ENCODE measurements around the gene EPHB2.

DNA sequence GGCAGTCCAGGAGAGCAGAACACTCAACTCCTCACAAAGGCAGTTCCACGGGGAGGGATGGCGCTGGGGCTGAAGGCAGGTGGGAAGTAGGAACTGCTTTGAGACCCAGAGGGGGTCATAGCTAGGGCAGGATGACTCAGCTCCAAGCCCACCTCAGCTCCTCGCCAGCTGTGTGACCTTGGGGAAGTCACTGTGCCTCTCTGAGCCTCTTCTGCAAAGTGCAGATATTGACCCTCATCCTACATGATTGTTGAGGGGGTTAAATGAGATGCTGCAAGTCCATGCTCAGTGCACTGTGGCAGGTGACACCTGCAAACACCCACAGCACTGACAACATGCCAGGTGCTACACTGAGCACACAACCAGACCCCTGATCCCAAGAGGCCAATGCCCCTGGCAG is 168.8 kb downstream of the EPHB2 start:
- TF ChIP-seq, protein P1, sequence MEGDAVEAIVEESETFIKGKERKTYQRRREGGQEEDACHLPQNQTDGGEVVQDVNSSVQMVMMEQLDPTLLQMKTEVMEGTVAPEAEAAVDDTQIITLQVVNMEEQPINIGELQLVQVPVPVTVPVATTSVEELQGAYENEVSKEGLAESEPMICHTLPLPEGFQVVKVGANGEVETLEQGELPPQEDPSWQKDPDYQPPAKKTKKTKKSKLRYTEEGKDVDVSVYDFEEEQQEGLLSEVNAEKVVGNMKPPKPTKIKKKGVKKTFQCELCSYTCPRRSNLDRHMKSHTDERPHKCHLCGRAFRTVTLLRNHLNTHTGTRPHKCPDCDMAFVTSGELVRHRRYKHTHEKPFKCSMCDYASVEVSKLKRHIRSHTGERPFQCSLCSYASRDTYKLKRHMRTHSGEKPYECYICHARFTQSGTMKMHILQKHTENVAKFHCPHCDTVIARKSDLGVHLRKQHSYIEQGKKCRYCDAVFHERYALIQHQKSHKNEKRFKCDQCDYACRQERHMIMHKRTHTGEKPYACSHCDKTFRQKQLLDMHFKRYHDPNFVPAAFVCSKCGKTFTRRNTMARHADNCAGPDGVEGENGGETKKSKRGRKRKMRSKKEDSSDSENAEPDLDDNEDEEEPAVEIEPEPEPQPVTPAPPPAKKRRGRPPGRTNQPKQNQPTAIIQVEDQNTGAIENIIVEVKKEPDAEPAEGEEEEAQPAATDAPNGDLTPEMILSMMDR (IDR thresholded peaks at IDR 0.05), result no peak
- TF ChIP-seq POLR2A (IDR thresholded peaks at IDR 0.05) (no peak), EP300 (IDR thresholded peaks at IDR 0.05) (no peak)
